GM12892 (cell line): Measurements from ENCODE around the gene TMIGD1.

Experiments used
- POLR2A ChIP-seq: IDR thresholded peaks from 2 replicates; pipeline ENCODE4 v1.6.1; 2011; ENCODE audit warnings: low read depth, low read length, control low read depth
- POLR2AphosphoS5 ChIP-seq: IDR thresholded peaks from 2 replicates; pipeline ENCODE4 v1.6.1; 2011; ENCODE audit warnings: low read depth, low read length, control low read depth
- TAF1 ChIP-seq: IDR thresholded peaks from 2 replicates; pipeline ENCODE4 v1.6.1; 2011; ENCODE audit warnings: low read depth, mild to moderate bottlenecking, control low read depth, low read length, borderline replicate concordance

- TF ChIP-seq POLR2AphosphoS5: no peak
- no peak for TF ChIP-seq POLR2A
- TF ChIP-seq TAF1: no peak
Measured at GRCh38 chr17:30347488-30347887, 13.6 kb upstream of the TMIGD1 start.
